Esophagus muscularis mucosa (tissue), 4 donors: ENCODE results near the gene ZMYND11. TPM values are rescaled to one million over a fixed set of nuclear protein-coding genes. Genes with fewer than 3 reads are reported as not detected.
A peak's percentile ranks its signal among the peaks of the same experiment; 100 is the strongest.

ENCODE experiments used
- DNase-seq: peaks from one replicate; pipeline ENCODE4 v3.0.0-alpha.2; 2017; ENCODE audit errors: extremely low spot score
- H3K27ac ChIP-seq, 4 donors: fragments of 200-600 bp; sonication (generic); replicated peaks in 1 of 4; 1 replicate in 3 of 4; 2 replicates in 1 of 4; pipeline ENCODE4 v1.5.1; 2016 to 2019; ENCODE audit warnings: mild to moderate bottlenecking in 1 of 4
- H3K27me3 ChIP-seq, 4 donors: fragments of 200-600 bp; sonication (generic); one replicate each; pipeline versions ENCODE4 v1.5.1 to v1.6.0; 2016 to 2019
- H3K36me3 ChIP-seq, 4 donors: fragments of 200-600 bp; sonication (generic); one replicate each; pipeline ENCODE4 v1.5.1; 2016 to 2019
- H3K4me1 ChIP-seq, 4 donors: fragments of 200-600 bp; sonication (generic); one replicate each; pipeline ENCODE4 v1.5.1; 2016 to 2019
- H3K4me3 ChIP-seq, 4 donors: fragments of 200-600 bp; sonication (generic); 1 replicate in 2 of 4; 2 replicates in 2 of 4; pipeline ENCODE4 v1.5.1; 2016 to 2019; ENCODE audit warnings: mild to moderate bottlenecking in 4 of 4, moderate library complexity in 1 of 4
- H3K9me3 ChIP-seq, 4 donors: fragments of 200-600 bp; sonication (generic); 1 replicate in 3 of 4; 2 replicates in 1 of 4; pipeline ENCODE4 v1.5.1; 2016 to 2019
- CTCF ChIP-seq, 3 experiments: fragments of 200-600 bp in 2 of 3; fragments of 450-650 bp in 1 of 3; sonication (generic) in 2 of 3; IDR thresholded peaks; one replicate each; pipeline ENCODE4 v1.5.1; 2017 to 2019; ENCODE audit warnings: antibody characterized with exemption in 3 of 3, mild to moderate bottlenecking in 2 of 3, moderate library complexity in 1 of 3
- EP300 ChIP-seq: sonication (generic); formaldehyde crosslinking; IDR thresholded peaks from one replicate; pipeline ENCODE4 v1.6.1; 2017; ENCODE audit warnings: antibody characterized with exemption
- POLR2A ChIP-seq: fragments of 450-650 bp; IDR thresholded peaks from one replicate; pipeline ENCODE4 v1.6.1; 2017; ENCODE audit warnings: antibody characterized with exemption, moderate library complexity, mild to moderate bottlenecking, low read depth
- POLR2AphosphoS5 ChIP-seq, 2 donors: sonication (generic); formaldehyde crosslinking; IDR thresholded peaks; one replicate each; pipeline ENCODE4 v1.6.1; 2017; ENCODE audit warnings: antibody characterized with exemption in 2 of 2
- WGBS: methylation state at CpG from one replicate; pipeline ENCODE4 v1.1.5; 2018; 5-methylcytosine and 5-hydroxymethylcytosine counted together
- intact Hi-C: fragments of 100-400 bp; cut with DNase I; formaldehyde crosslinking; loops from one replicate; pipeline ENCODE4 v1.15.1; 2023
- total RNA-seq, 4 donors: library from RNA; depleted of rRNA; stranded (reverse); fragments of >200 nt; gene quantifications; one replicate each; pipeline versions ENCODE4 v1.1.0 to v1.2.1, GENCODE V29; 2016

The ZMYND11 gene
- total RNA-seq, 4 donors from 2014 or later, result 132 to 145 (median 139) TPM

GRCh38 chr10:136465-136762 is 1.2 kb downstream of the ZMYND11 start:
- Histone ChIP-seq H3K36me3 (no peaks in the 10 kb centered on the region), H3K4me1 (peaks cover 29 to 68% (median 60%) of the 10 kb centered on the region in 4 donors), H3K27ac (peak overlapping the region; percentile 98 to 100 (median 99)), H3K9me3 (no peaks in the 10 kb centered on the region), H3K27me3 (no peaks in the 10 kb centered on the region), H3K4me3 (peak overlapping the region; percentile 66 to 91 (median 88))
- TF ChIP-seq EP300 (no peak), POLR2A (no peak), CTCF (IDR thresholded peaks at IDR 0.05) (no peak), POLR2AphosphoS5 (IDR thresholded peaks at IDR 0.05) (no peak)
- intact Hi-C loops, result no loop called here
- 10% methylated on average over 10 of the region's 10 CpGs for WGBS
- DNase-seq, result no peak

- H3K4me3 ChIP-seq, result peak overlapping the region in 3 of 4 donors; percentile 66 to 91 (median 86)
- WGBS, result 100% methylated on average over 1 of the region's 1 CpG
- TF ChIP-seq POLR2AphosphoS5 (IDR thresholded peaks at IDR 0.05), result no peak
- TF ChIP-seq CTCF (IDR thresholded peaks at IDR 0.05), result peak in 2 of 3 experiments; percentile 10 to 49
- H3K4me1 ChIP-seq, result peaks cover 29 to 67% (median 62%) of the 10 kb centered on the region in 4 donors
- intact Hi-C loops, result no loop called here
- H3K27ac ChIP-seq, result peak overlapping the region in 2 of 4 donors; percentile 99
- no peaks in the 10 kb centered on the region for H3K36me3 ChIP-seq
- H3K27me3 ChIP-seq, result no peaks in the 10 kb centered on the region
- no peaks in the 10 kb centered on the region for H3K9me3 ChIP-seq
- DNase-seq, result no peak
Observed at GRCh38 chr10:137031-137430, 1.8 kb downstream of the ZMYND11 start.

- H3K4me1 ChIP-seq, result peaks cover 29 to 67% (median 65%) of the 10 kb centered on the region in 4 donors
- TF ChIP-seq CTCF (IDR thresholded peaks at IDR 0.05) (no peak), POLR2A (no peak)
- no peaks in the 10 kb centered on the region for H3K27me3 ChIP-seq
- H3K27ac ChIP-seq, result peak overlapping the region in 1 of 4 donors; percentile 99
- H3K9me3 ChIP-seq, result no peaks in the 10 kb centered on the region
- intact Hi-C loops, result no loop called here
- DNase-seq, result no peak
- no peaks in the 10 kb centered on the region for H3K36me3 ChIP-seq
- no peak overlapping the region for H3K4me3 ChIP-seq
Observed at GRCh38 chr10:137606-138005, 2.4 kb downstream of the ZMYND11 start.

GRCh38 chr10:142371-142770 is 7.1 kb downstream of the ZMYND11 start:
- no peaks in the 10 kb centered on the region for H3K36me3 ChIP-seq
- 75% methylated on average over 3 of the region's 3 CpGs for WGBS
- H3K27me3 ChIP-seq, result no peaks in the 10 kb centered on the region
- intact Hi-C loops, result no loop called here
- no peak overlapping the region for H3K27ac ChIP-seq
- H3K4me3 ChIP-seq, result no peak overlapping the region
- no peaks in the 10 kb centered on the region for H3K9me3 ChIP-seq
- TF ChIP-seq CTCF (IDR thresholded peaks at IDR 0.05) (no peak), POLR2AphosphoS5 (IDR thresholded peaks at IDR 0.05) (no peak), EP300 (no peak), POLR2A (no peak)
- DNase-seq, result no peak
- H3K4me1 ChIP-seq, result peaks cover 12 to 63% (median 62%) of the 10 kb centered on the region in 4 donors

GRCh38 chr10:152915-153314 is 17.7 kb downstream of the ZMYND11 start:
- no peak overlapping the region for H3K27ac ChIP-seq
- H3K36me3 ChIP-seq, result no peaks in the 10 kb centered on the region
- intact Hi-C loops, result no loop called here
- H3K9me3 ChIP-seq, result no peaks in the 10 kb centered on the region
- H3K4me3 ChIP-seq, result no peak overlapping the region
- H3K27me3 ChIP-seq, result no peaks in the 10 kb centered on the region
- DNase-seq, result no peak
- no peak for TF ChIP-seq EP300
- TF ChIP-seq POLR2A, result no peak
- no peak for TF ChIP-seq CTCF (IDR thresholded peaks at IDR 0.05)
- no peak for TF ChIP-seq POLR2AphosphoS5 (IDR thresholded peaks at IDR 0.05)
- WGBS, result 95% methylated on average over 4 of the region's 4 CpGs
- no peaks in the 10 kb centered on the region for H3K4me1 ChIP-seq
